IPS-NIHi7 (cell line): ENCODE results near the gene FOXRED2.
"Not testable (repeated sequence)": the region's sequence is repeated elsewhere in the genome, so short reads cannot be mapped to it uniquely, and the experiment has no call there.

ENCODE experiments used
- DNase-seq: peaks from one replicate; pipeline ENCODE4 v3.0.0; 2012; ENCODE audit warnings: mixed read lengths; ENCODE audit errors: extremely low spot score

FOXRED2 gene

DNA sequence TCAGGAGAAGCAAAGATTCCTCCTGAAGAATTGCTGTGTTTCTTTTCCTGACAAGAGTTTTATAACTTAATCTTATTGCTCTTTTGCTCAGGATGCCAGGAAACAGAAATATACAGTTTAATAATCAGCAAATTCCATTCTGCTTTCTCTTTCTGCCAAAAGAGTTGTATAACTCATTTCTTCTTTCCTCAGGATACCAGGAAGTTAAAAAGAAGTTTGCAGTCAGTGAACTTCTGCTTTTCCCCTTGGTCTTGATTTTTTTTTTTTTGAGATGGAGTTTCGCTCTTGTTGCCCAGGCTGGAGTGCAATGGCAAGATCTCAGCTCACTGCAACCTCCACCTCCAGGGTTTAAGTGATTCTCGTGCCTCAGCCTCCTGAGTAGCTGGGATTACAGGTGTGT lies 13.1 kb upstream of the FOXRED2 start:
- DNase-seq, result not testable (repeated sequence)

GRCh38 chr22:36514766-36515165 lies 7.9 kb upstream of the FOXRED2 start:
- DNase-seq, result no peak

DNA sequence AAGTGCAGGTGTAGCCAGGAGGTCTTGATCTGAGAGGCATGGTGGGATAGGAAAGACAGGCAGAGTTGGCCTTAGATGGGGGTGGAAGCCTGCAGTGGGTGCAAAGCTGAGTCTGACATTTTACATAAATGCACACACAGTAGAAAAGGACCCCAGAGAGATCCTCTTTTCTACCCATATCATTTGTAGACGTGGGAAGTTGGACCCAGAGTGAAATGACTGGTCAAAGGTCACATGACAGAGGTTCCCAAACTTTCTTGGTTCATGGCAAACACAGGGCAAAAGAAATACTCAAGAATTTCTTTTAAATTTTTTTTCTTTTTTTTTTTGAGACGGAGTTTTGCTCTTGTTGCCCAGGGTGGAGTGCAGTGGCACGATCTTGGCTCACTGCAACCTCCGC lies 6.2 kb upstream of the FOXRED2 start:
- no peak for DNase-seq

GRCh38 chr22:36512333-36512732 lies 5.5 kb upstream of the FOXRED2 start:
- no peak for DNase-seq

GRCh38 chr22:36510966-36511881 lies 4.4 kb upstream of the FOXRED2 start:
- DNase-seq, result peak; percentile 75

DNA sequence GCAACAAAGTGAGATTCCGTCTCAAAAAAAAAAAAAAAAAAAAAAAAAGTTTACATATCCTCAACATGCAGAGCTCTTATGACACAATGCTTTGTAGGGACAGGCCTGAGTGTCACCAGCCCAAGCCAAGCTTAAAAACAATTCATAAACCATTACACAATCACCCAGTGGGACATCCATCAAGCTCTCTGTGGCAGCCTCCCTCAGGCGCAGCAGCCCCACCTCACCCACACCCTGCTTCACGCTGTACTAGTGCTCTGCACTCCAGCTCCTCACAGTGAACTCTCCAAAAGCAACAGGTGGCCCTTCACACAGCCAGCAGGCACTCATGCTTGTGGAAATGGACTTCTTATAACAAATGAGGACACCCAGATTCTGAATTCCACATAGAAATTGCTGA lies 3.5 kb upstream of the FOXRED2 start:
- no peak for DNase-seq

DNA sequence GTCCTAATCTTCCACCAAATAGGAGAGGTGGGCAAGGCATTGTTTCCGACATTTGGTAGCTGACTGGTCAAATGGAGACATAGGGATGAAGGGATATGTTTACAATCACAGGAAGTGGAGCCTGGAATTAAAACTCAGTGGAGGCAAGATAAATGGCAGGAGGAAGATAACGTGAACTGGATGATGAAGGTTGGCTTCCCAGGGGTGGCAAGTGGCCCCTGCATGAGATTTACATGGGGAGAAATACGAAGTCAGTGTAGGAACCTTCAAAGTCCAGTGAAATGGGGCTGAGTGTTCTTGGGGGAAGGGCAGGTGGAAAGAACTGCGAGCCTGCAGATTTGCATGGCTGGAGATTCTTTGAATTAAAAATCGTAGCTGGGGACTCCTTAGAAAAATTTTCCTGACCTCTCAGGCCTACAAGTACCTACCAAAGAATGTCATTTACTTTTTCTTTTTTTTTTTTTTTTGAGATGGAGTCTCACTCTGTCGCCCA lies 724 bp upstream of the FOXRED2 start:
- no peak for DNase-seq

- no peak for DNase-seq
Observed at GRCh38 chr22:36505998-36506635, 723 bp downstream of the FOXRED2 start.

DNA sequence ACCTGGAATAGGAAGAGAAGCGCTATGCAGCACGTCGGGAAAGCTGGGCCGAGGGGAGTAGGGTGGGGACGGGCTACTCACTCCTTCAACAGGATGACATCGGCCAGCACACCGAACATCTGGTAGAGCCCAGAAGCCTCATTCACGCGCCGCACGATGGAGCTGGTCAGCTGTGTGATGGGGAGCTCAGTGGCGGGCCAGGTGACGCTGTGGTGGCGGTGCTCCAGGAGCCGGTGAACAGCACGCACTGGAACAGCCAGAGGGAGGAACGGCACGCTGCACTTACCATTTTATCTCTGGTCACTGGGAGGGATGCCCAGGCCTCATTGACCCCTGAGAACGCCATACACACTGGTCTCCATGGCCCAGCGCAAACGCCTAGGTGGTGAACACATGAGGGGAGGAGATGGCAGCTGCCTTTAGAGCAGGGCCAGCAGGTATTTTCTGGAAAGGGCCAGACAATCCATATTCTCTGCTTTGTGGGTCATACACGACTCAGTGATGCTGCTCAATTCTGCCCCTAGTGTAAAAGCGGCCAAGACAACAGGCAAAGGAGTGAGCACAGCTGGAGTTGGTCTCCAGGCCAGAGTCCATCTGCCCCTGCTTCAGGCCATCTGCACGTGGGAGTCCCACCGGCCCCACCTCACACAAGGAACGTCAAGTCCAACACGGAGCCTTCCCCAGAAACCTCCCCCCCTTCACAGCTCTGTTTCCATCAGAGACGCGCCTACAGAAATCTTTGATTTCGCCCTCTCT lies 8.8 kb downstream of the FOXRED2 start:
- DNase-seq, result no peak

GRCh38 chr22:36493690-36494110 lies 13.1 kb downstream of the FOXRED2 start:
- no peak for DNase-seq

- DNase-seq, result no peak
Observed at GRCh38 chr22:36492109-36492508, 14.7 kb downstream of the FOXRED2 start.

GRCh38 chr22:36491155-36491554 lies 15.7 kb downstream of the FOXRED2 start:
- DNase-seq, result no peak

DNA sequence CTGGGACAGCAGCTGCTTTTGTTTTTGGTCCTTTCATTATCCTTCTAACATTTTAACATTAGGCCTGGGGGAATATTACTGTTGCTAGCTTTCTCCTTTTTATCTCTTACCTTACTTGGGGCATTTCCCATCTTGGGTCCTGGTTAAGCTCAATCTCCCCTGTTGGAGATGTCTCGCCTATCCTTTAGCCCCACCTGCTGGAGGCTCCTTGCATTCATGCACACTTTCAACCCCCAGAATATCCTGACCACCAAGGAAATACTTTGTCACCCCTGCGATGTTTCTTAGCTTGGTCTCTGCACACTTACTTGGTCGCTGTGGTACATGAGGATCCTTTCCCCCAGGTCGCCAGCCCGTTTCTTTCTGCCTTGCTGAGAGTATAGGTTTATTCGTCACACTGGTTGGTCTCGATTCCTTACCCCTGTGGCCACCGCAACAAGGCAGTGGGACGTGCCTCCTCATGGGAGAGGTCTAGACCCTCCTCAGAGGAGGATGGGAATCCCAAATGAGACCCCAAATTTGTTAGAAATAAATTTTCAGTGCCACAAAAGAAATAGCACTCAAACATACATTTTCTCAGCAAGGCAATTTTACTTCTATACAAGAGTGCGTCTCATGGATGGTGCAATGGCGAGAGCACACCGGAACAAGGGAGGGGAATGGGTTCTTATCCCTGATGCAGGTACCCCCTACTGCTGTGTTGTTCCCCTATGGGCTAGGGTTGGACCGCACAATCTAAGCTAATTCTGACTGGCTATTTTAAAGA lies 20.0 kb downstream of the FOXRED2 start:
- DNase-seq, result peak; percentile 50

GRCh38 chr22:36481393-36482168 lies 25.3 kb downstream of the FOXRED2 start, which contains the start of gene TXN2:
TSS of gene TXN2 (minus strand) at chr22:36481640. CDS start at chr22:36480837, 803 bp downstream.
- peak; percentile 95 for DNase-seq

- no peak for DNase-seq
Observed at GRCh38 chr22:36480941-36481392, 25.9 kb downstream of the FOXRED2 start.

- DNase-seq, result no peak
Observed at GRCh38 chr22:36478966-36479365, 27.9 kb downstream of the FOXRED2 start.

- DNase-seq, result no peak
Observed at GRCh38 chr22:36475341-36475740, 31.5 kb downstream of the FOXRED2 start.

- DNase-seq, result no peak
Observed at GRCh38 chr22:36472689-36473088, 34.2 kb downstream of the FOXRED2 start.

- no peak for DNase-seq
Observed at GRCh38 chr22:36471341-36471821, 35.5 kb downstream of the FOXRED2 start.

DNA sequence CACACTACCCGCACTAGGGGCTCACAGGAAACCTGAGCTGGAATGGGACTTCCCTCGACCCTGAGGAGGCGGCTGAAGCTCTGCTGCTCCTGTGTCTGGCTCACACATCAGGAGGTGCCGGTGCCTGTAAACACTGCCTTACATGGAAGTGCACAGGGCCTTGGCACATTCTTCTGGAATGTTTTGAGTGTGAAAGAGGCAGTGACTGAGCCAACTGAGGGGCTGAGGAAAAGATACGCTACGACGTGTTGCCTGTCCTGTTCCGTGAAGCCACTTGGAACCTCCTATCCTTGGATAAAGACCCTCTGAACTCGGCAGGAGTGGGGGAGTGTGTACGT lies 35.9 kb downstream of the FOXRED2 start:
- DNase-seq, result no peak
